ENCODE results near the gene DYNLT3.

DNA sequence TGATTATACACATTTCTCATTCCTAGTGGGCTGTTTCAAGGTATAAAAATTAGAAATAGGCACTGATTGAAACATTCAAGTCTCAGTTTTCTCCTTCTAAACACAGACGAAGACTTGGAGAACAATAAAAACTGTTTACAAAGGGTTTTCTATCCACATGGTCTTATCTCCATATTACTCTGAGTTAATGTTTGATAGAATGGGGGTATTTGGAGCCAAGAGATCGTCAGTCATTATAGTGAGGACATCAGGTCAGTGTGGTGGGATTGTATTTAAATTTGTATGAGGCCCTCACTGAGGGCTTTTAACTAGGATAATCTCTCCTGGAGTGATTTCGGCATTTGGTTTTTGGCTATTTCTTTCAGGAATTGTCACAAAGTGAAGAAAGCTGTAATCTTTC, 16.4 kb upstream of the DYNLT3 start:
- TF ChIP-seq, protein P1, sequence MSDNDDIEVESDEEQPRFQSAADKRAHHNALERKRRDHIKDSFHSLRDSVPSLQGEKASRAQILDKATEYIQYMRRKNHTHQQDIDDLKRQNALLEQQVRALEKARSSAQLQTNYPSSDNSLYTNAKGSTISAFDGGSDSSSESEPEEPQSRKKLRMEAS (IDR thresholded peaks at IDR 0.05), result no peak
- TF ChIP-seq ZFP36 (IDR thresholded peaks at IDR 0.05; ENCODE audit: borderline replicate concordance, partially characterized antibody) (no peak), JUN (IDR thresholded peaks at IDR 0.05) (no peak), ZNF302 (CRISPR knock-in tag; IDR thresholded peaks at IDR 0.05) (no peak), TP53 (CRISPR knock-in tag; IDR thresholded peaks at IDR 0.05) (no peak), CEBPB (IDR thresholded peaks at IDR 0.05) (no peak), SREBF2 (IDR thresholded peaks at IDR 0.05) (no peak)
- TF ChIP-seq, protein P2, sequence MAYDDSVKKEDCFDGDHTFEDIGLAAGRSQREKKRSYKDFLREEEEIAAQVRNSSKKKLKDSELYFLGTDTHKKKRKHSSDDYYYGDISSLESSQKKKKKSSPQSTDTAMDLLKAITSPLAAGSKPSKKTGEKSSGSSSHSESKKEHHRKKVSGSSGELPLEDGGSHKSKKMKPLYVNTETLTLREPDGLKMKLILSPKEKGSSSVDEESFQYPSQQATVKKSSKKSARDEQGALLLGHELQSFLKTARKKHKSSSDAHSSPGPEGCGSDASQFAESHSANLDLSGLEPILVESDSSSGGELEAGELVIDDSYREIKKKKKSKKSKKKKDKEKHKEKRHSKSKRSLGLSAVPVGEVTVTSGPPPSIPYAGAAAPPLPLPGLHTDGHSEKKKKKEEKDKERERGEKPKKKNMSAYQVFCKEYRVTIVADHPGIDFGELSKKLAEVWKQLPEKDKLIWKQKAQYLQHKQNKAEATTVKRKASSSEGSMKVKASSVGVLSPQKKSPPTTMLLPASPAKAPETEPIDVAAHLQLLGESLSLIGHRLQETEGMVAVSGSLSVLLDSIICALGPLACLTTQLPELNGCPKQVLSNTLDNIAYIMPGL (CRISPR knock-in tag; IDR thresholded peaks at IDR 0.05; ENCODE audit: borderline replicate concordance), result no peak
- TF ChIP-seq, protein P3, sequence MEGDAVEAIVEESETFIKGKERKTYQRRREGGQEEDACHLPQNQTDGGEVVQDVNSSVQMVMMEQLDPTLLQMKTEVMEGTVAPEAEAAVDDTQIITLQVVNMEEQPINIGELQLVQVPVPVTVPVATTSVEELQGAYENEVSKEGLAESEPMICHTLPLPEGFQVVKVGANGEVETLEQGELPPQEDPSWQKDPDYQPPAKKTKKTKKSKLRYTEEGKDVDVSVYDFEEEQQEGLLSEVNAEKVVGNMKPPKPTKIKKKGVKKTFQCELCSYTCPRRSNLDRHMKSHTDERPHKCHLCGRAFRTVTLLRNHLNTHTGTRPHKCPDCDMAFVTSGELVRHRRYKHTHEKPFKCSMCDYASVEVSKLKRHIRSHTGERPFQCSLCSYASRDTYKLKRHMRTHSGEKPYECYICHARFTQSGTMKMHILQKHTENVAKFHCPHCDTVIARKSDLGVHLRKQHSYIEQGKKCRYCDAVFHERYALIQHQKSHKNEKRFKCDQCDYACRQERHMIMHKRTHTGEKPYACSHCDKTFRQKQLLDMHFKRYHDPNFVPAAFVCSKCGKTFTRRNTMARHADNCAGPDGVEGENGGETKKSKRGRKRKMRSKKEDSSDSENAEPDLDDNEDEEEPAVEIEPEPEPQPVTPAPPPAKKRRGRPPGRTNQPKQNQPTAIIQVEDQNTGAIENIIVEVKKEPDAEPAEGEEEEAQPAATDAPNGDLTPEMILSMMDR (IDR thresholded peaks at IDR 0.05), result no peak
- TF ChIP-seq, protein P4, sequence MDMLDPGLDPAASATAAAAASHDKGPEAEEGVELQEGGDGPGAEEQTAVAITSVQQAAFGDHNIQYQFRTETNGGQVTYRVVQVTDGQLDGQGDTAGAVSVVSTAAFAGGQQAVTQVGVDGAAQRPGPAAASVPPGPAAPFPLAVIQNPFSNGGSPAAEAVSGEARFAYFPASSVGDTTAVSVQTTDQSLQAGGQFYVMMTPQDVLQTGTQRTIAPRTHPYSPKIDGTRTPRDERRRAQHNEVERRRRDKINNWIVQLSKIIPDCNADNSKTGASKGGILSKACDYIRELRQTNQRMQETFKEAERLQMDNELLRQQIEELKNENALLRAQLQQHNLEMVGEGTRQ (IDR thresholded peaks at IDR 0.05), result no peak
- TF ChIP-seq, protein P5, sequence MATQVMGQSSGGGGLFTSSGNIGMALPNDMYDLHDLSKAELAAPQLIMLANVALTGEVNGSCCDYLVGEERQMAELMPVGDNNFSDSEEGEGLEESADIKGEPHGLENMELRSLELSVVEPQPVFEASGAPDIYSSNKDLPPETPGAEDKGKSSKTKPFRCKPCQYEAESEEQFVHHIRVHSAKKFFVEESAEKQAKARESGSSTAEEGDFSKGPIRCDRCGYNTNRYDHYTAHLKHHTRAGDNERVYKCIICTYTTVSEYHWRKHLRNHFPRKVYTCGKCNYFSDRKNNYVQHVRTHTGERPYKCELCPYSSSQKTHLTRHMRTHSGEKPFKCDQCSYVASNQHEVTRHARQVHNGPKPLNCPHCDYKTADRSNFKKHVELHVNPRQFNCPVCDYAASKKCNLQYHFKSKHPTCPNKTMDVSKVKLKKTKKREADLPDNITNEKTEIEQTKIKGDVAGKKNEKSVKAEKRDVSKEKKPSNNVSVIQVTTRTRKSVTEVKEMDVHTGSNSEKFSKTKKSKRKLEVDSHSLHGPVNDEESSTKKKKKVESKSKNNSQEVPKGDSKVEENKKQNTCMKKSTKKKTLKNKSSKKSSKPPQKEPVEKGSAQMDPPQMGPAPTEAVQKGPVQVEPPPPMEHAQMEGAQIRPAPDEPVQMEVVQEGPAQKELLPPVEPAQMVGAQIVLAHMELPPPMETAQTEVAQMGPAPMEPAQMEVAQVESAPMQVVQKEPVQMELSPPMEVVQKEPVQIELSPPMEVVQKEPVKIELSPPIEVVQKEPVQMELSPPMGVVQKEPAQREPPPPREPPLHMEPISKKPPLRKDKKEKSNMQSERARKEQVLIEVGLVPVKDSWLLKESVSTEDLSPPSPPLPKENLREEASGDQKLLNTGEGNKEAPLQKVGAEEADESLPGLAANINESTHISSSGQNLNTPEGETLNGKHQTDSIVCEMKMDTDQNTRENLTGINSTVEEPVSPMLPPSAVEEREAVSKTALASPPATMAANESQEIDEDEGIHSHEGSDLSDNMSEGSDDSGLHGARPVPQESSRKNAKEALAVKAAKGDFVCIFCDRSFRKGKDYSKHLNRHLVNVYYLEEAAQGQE (IDR thresholded peaks at IDR 0.05), result no peak
